ENCODE results near the gene DAPK1. TPM values are rescaled to one million over a fixed set of nuclear protein-coding genes. Genes with fewer than 3 reads are reported as not detected.

The DAPK1 gene
- total RNA-seq, 1 experiment from 2014 or later, result 133 TPM

DNA sequence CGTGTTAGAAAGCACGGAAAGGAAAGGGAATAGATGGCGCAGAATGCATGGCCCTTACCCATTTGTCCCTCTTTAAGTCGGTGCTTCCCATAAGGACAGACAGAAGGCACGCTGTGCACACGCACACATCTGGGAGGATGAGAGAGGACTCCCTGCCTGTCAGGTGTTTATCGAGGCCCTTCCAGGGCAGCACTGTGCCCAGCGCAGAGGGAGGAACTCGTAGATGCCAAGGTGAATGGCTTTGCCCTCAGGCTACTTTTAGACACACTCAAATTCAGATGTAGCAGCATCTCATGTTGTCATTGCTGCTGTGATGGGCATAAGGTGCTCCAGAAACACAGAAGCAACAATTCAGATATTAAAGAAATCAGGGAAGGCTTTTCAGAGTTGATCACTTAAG, 158.1 kb downstream of the DAPK1 start:
- Mint-ChIP-seq H3K27ac (ENCODE audit: unreplicated experiment) (no peak overlapping the region), H3K27me3 (ENCODE audit: unreplicated experiment) (no peaks in the 10 kb centered on the region), H3K9me3 (ENCODE audit: low read depth, unreplicated experiment) (no peaks in the 10 kb centered on the region), H3K4me3 (ENCODE audit: low read depth, unreplicated experiment) (no peak overlapping the region), H3K4me1 (ENCODE audit: low read depth, unreplicated experiment) (no peaks in the 10 kb centered on the region), H3K36me3 (ENCODE audit: insufficient read depth, unreplicated experiment) (peaks cover 30% of the 10 kb centered on the region)
- DNase-seq, result no peak
- no TSS peak for BruUV-seq (replicated peaks)
- CTCF ChIA-PET, result no interaction called here
- intact Hi-C loops (cut with micrococcal nuclease; ENCODE audit: unreplicated experiment), result no loop called here
- TF ChIP-seq, protein P1, sequence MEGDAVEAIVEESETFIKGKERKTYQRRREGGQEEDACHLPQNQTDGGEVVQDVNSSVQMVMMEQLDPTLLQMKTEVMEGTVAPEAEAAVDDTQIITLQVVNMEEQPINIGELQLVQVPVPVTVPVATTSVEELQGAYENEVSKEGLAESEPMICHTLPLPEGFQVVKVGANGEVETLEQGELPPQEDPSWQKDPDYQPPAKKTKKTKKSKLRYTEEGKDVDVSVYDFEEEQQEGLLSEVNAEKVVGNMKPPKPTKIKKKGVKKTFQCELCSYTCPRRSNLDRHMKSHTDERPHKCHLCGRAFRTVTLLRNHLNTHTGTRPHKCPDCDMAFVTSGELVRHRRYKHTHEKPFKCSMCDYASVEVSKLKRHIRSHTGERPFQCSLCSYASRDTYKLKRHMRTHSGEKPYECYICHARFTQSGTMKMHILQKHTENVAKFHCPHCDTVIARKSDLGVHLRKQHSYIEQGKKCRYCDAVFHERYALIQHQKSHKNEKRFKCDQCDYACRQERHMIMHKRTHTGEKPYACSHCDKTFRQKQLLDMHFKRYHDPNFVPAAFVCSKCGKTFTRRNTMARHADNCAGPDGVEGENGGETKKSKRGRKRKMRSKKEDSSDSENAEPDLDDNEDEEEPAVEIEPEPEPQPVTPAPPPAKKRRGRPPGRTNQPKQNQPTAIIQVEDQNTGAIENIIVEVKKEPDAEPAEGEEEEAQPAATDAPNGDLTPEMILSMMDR (IDR thresholded peaks at IDR 0.05; ENCODE audit: unreplicated experiment), result no peak

- intact Hi-C loops (cut with micrococcal nuclease; ENCODE audit: unreplicated experiment), result no loop called here
- BruUV-seq (replicated peaks), result no TSS peak
- Mint-ChIP-seq H3K27me3 (ENCODE audit: unreplicated experiment) (no peaks in the 10 kb centered on the region), H3K36me3 (ENCODE audit: insufficient read depth, unreplicated experiment) (peaks cover 25% of the 10 kb centered on the region), H3K9me3 (ENCODE audit: low read depth, unreplicated experiment) (no peaks in the 10 kb centered on the region), H3K4me3 (ENCODE audit: low read depth, unreplicated experiment) (no peak overlapping the region), H3K27ac (ENCODE audit: unreplicated experiment) (no peak overlapping the region), H3K4me1 (ENCODE audit: low read depth, unreplicated experiment) (peaks cover 2% of the 10 kb centered on the region)
- no peak for DNase-seq
- TF ChIP-seq, protein P1 (IDR thresholded peaks at IDR 0.05; ENCODE audit: unreplicated experiment), result no peak
- CTCF ChIA-PET, result no interaction called here
These were observed 158.8 kb downstream of the DAPK1 start for GRCh38 chr9:87656485-87656884.

DNA sequence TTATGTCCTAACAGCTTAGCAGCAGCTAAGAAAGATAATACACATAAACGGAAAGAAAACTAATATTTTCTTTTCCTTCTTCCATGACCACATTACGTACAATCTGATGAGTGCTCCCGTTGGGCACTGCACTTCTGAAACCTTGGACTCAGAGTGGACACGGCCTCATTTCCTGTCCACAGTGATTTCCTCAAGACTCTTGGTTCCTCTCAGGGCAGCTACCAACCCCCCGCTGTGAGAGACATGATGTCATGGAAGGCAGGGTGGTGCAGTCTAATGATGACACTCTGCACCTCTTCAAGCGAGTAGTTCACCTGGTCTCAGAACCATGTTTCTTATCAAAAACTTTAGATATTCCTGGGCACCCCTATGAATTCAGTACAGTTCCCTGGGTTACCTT, 159.5 kb downstream of the DAPK1 start:
- Mint-ChIP-seq H3K27me3 (ENCODE audit: unreplicated experiment) (no peaks in the 10 kb centered on the region), H3K4me3 (ENCODE audit: low read depth, unreplicated experiment) (no peak overlapping the region), H3K36me3 (ENCODE audit: insufficient read depth, unreplicated experiment) (peaks cover 30% of the 10 kb centered on the region), H3K27ac (ENCODE audit: unreplicated experiment) (no peak overlapping the region), H3K9me3 (ENCODE audit: low read depth, unreplicated experiment) (no peaks in the 10 kb centered on the region), H3K4me1 (ENCODE audit: low read depth, unreplicated experiment) (peaks cover 9% of the 10 kb centered on the region)
- CTCF ChIA-PET, result no interaction called here
- BruUV-seq (replicated peaks), result no TSS peak
- DNase-seq, result no peak
- TF ChIP-seq, protein P1 (IDR thresholded peaks at IDR 0.05; ENCODE audit: unreplicated experiment), result no peak
- intact Hi-C loops (cut with micrococcal nuclease; ENCODE audit: unreplicated experiment), result no loop called here

DNA sequence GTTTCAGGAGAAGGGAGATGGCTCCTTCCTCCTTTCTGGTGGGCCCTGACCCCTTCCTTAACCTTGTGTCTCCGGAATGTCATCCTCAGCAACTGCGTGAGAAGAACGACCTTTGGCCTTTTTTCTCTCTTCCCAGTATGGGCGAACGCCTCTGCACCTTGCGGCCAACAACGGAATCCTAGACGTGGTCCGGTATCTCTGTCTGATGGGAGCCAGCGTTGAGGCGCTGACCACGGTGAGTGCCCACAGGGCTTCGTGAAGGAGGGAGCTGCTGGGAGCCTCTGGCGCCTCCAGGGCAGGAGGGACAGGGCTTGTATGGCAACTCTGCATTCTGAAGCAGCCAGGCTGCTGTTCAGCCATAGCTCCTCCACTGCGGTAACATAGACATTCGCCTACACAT, 160.2 kb downstream of the DAPK1 start:
- no peak for DNase-seq
- Mint-ChIP-seq H3K9me3 (ENCODE audit: low read depth, unreplicated experiment) (no peaks in the 10 kb centered on the region), H3K27ac (ENCODE audit: unreplicated experiment) (no peak overlapping the region), H3K4me3 (ENCODE audit: low read depth, unreplicated experiment) (no peak overlapping the region), H3K4me1 (ENCODE audit: low read depth, unreplicated experiment) (peaks cover 16% of the 10 kb centered on the region), H3K27me3 (ENCODE audit: unreplicated experiment) (no peaks in the 10 kb centered on the region), H3K36me3 (ENCODE audit: insufficient read depth, unreplicated experiment) (peaks cover 33% of the 10 kb centered on the region)
- CTCF ChIA-PET, result no interaction called here
- TF ChIP-seq, protein P1 (IDR thresholded peaks at IDR 0.05; ENCODE audit: unreplicated experiment), result no peak
- BruUV-seq (replicated peaks), result no TSS peak
- intact Hi-C loops (cut with micrococcal nuclease; ENCODE audit: unreplicated experiment), result no loop called here

DNA sequence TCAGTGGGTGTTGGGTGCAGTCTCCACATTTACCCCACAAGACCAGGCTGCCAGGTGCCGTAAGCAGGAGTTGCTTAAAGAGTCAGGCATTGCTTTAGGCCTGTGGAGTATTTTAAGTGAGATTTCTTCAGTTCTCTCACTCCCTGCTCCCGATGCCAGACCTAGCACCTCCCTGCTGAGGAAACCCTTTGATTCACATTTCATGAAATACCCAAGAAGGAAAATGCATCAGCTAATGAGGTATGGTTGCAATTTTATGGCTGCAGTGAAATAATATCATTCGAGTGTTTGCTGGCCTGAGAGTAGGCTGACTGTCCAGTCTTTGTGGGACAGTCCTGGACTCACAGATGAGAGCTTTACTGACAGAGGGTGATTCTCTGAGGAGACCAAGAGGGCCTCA, 160.8 kb downstream of the DAPK1 start:
- intact Hi-C loops (cut with micrococcal nuclease; ENCODE audit: unreplicated experiment), result no loop called here
- no peak for DNase-seq
- no peaks in the 10 kb centered on the region for H3K27me3 Mint-ChIP-seq (ENCODE audit: unreplicated experiment)
- H3K27ac Mint-ChIP-seq (ENCODE audit: unreplicated experiment), result no peak overlapping the region
- H3K4me1 Mint-ChIP-seq (ENCODE audit: low read depth, unreplicated experiment), result peaks cover 22% of the 10 kb centered on the region
- CTCF ChIA-PET, result no interaction called here
- TF ChIP-seq, protein P1 (IDR thresholded peaks at IDR 0.05; ENCODE audit: unreplicated experiment), result no peak
- no peak overlapping the region for H3K4me3 Mint-ChIP-seq (ENCODE audit: low read depth, unreplicated experiment)
- no TSS peak for BruUV-seq (replicated peaks)
- H3K36me3 Mint-ChIP-seq (ENCODE audit: insufficient read depth, unreplicated experiment), result peaks cover 39% of the 10 kb centered on the region
- H3K9me3 Mint-ChIP-seq (ENCODE audit: low read depth, unreplicated experiment), result no peaks in the 10 kb centered on the region

All from Calu3 (cell line).